NCI-H526 (cell line): Measurements from ENCODE around the gene LRRFIP2.
"Not testable (repeated sequence)": the region's sequence is repeated elsewhere in the genome, so short reads cannot be mapped to it uniquely, and the experiment has no call there.

ENCODE experiments used
- DNase-seq, 2 experiments: peaks; one replicate each; lab custom pipeline; 2025; lab: John Stamatoyannopoulos, UW

The LRRFIP2 gene, protein sequence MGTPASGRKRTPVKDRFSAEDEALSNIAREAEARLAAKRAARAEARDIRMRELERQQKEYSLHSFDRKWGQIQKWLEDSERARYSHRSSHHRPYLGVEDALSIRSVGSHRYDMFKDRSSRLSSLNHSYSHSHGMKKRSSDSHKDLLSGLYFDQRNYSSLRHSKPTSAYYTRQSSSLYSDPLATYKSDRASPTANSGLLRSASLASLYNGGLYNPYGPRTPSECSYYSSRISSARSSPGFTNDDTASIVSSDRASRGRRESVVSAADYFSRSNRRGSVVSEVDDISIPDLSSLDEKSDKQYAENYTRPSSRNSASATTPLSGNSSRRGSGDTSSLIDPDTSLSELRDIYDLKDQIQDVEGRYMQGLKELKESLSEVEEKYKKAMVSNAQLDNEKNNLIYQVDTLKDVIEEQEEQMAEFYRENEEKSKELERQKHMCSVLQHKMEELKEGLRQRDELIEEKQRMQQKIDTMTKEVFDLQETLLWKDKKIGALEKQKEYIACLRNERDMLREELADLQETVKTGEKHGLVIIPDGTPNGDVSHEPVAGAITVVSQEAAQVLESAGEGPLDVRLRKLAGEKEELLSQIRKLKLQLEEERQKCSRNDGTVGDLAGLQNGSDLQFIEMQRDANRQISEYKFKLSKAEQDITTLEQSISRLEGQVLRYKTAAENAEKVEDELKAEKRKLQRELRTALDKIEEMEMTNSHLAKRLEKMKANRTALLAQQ

DNA sequence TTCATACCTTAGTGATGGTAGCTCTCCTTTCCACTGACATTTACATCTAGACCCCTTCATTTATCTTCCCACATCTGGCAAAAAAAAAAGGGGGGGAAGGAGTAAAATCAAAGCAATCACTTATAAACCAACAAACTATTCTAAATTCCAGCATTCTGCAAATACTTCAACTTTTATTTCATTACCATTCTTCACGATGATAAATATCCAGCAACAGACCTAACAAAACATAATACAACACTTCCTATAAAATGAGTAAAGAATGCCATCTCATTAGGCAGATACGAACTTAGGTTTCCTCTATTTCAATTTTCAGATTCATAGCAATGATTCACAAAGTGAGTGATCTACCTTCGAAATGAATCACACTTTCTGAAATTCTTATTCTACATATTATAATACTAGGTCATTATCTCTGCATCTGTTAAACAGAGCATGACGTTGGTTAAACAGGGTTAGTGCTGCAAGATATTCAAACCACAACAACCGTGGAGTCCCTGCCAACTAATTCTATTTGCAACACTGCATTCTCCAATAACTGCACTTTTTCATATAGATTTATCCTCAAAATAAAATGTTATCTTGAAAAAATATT is at the start of gene LRRFIP2:
TSS of gene LRRFIP2 (minus strand) at position 51 of the 595 bp plus-strand sequence. CDS start 25,599 bp downstream, outside the sequence.
- peak in 1 of 2 experiments; percentile 28 for DNase-seq

DNA sequence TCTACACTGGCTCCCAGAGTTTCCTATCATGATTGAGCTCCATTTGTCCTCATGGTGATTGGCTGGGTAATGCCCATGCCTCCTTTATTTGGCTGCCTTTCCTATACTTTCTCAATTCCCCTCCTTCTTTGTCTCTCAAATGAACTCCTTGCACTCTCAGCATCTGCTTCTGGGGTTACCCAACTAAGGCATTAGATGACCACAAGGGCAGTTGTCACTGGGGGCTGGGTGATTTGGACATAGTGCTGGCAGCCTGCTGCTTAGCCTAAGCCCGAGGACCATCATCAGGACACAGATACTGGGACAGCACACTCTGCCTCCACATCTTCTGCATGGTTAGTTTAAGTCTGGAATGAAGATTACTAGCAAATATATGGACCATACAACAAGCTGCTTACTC is 49.2 kb upstream of the LRRFIP2 start:
- DNase-seq: no peak

DNA sequence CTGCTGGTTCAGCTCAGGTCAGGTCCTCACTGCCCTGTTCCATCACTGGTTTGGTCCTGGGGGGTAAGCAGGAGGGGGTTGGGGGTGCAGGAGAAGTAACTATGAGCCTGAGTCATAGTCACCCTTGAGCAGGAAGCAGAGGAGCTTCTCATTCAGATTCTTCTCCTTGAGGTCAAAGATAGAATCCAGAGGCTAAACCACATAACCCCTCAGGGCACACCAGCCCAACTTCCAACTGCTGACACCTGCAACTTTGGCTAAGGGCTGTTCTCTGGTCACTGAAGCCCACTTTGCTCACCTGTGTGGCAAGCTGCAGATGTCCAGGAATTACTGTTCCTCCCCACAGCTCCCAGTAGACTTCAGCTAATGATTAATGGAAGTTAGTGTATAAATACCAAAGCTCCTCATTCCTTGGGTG is 48.8 kb upstream of the LRRFIP2 start:
- no peak for DNase-seq

DNA sequence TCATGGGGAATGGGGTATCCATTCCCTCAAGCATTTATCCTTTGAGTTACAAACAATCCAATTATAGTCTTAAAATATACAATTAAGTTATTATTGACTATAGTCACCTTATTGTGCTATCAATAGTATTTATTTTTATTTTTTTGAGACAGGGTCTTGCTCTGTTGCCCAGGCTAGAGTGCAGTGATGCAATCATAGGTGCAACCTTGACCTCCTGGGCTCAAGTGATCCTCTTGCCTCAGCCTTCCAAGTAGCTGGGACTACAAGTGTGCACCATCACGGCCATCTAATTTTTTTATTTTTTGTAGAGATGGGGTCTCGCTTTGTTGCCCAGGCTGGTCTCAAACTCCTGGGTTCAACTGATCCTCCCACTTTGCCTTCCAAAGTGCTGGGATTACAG is 48.2 kb upstream of the LRRFIP2 start:
- DNase-seq: not testable (repeated sequence)

DNA sequence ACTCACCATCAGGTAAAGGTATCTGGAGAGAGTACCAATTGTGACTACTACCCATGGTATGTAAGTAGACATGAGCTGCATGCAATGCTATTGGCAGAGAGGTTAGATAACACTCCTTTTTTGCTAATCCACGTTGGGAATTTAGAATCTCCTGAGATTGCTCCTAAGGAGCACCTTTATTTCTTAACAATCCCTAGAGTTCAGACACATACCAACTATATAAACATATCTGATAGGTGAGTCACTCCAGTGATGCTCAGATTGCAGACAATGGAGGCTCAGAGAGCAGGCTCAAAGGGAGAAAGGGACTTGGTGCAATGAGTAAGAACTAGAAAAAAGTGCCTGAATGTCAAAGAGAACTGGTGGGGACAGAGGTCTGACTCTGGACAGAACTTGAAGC is 47.0 kb upstream of the LRRFIP2 start:
- no peak for DNase-seq

DNA sequence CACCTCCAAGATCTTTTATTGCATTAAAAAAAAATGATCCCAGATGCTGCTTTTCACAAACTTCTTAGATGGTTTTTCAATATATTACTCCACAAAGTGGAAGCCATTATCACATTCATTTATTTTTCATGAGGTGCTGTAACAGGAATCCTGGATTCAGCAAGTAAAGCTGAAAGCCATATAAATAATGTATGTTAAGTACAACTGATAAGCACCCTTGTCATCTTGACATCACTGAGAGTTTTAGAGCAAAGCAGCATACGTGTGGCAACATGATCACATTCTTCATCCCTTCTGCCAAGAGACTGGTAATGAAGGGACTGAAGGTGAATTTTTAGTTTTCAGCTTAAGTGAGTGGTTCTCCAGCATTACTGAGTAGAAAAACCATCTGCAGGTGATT is 44.9 kb upstream of the LRRFIP2 start:
- DNase-seq: no peak

DNA sequence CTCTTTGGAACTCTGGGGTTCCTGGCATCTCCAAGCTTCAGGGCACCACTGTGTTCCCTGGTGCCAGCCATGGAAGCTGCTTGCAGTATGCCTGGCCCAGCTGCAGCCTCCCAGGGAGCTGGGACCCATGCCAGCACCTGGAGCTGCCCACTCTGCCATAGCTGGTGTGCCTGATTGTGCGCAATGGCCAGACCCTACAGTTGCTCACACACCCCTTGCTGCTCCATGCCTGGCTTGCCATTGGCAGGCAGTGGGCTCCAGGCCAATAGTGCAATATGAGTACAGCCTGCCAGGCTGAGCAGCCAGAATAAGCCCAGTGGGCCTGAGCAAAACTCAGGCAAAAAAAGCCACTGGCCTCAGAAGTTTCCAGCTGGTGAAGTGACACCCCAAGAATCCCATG is 43.8 kb upstream of the LRRFIP2 start:
- DNase-seq: no peak

DNA sequence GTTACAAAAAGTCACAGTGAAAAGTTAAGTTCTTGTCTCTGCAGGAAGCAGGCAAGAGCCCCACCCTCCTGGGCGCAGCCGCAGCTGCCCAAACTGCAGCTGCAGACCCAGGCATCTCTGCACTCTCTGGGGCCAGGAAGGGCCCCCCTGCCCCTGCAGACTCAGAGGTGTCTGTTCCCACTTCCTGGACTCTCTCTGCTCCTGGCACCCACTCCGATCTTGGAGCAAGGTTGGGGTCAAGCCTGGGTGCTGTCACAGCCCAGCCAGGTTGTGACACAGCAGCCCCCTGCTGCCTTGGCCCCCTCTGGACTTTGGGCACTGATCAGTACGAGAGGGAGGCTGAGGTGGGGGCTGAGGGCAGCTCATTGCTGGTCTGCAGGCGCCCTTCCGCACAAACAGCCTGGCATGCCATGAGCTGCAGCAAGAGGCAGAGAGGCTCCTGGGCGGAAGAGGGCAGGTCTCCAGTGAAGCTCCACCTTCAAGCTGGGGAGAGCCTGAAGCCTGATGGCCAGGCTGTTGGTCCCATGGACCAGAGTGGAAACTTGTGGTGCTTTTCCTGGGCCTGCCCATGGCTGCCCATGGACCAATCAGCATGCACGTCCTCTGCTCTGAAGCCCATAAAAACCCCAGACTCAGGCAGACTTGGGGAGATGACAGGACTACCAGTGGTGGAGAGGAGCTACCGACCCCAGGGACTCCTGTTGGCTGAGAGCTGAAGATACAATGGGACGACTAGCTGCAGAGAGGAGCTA is 42.9 kb upstream of the LRRFIP2 start:
- no peak for DNase-seq

DNA sequence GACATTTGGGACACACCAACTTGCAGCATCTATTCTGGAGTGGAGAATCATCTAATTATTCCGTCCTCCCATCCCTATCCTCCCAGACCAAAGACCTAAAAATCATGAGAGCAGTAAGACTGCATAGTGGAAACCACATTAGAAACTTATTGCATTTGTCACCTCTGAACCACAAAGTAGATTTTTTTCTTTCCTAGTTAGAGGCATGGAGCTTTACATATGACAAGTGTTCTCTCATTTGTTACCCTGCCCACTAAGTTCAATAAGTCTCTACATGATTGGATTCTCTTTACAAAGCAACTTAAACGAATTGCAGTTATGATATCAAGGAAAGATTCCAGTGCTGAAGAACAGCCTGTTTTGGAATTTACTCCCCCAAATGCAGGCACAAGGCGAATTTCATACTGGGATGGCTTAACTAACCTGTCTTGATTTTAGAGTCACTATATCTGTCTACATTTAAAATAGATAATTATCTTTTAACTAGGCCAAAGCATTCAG is 42.3 kb upstream of the LRRFIP2 start:
- no peak for DNase-seq

DNA sequence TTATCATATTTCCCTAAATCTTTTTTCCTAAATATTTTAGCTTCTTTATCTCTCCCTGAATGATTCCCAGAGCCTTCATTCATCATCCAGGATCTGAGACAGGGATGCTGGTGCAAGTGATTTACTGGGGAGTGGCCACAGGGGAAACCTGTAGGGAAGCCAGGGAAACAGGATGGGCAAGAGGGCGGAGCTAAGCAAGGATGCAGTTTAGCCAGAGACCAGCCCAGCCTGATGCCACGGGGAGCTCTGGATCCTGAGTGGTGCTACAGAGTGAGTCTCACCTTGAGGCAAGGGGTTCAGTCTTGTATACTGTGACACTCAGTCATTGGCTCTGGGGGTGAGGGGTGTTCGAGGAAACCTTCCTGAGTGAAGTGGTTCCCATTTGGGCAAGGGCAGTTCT is 39.7 kb upstream of the LRRFIP2 start:
- DNase-seq: no peak

DNA sequence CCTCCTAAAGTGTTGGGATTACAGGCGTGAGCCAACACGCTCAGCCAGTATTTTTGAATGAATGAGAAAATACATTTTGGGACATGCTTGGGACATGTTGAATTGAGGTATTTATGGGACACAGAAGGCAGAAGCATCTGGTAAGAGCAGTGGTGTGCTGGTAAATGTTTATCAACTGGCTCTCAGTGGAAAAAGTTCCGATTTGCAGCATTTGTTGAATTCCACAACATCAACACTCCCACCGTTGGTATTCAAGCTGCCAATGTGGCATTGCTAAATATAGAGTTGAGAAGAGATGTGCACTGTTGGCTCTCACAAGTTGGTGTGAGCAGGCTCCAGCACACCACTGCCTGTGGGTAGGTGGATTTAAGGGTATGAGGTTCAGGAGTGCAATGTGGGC is 35.8 kb upstream of the LRRFIP2 start:
- DNase-seq: no peak

DNA sequence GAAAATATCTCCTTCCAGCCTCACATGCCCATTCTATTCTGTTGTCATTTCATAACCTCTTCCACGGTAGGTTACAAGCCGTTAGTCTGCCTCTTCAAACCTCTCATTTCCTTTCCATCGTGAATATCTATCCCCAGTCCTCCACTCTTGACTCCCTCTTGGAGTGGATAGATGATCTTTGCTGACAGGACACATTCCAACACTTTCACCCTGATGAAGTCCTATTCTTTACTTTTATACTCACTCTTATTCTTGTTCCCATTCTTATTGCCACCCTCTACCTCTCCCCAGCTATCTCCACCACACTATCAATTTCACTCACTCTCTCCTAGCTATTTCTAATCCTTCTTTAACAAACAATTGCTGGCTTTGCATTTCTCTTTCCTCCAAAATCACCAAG is 34.2 kb upstream of the LRRFIP2 start:
- DNase-seq: not testable (repeated sequence)

DNA sequence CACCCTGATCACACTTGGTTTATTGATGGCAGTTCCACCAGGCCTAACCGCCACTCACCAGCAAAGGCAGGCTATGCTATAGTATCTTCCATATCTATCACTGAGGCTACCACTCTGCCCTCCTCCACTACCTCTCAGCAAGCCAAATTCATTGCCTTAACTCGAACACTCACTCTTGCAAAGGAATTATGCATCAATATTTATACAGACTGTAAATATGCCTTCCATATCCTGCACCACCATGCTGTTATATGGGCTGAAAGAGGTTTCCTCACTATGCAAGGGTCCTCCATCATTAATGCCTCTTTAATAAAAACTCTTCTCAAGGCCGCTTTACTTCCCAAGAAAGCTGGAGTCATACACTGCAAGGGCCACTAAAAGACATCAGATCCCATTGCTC is 33.6 kb upstream of the LRRFIP2 start:
- not testable (repeated sequence) for DNase-seq

DNA sequence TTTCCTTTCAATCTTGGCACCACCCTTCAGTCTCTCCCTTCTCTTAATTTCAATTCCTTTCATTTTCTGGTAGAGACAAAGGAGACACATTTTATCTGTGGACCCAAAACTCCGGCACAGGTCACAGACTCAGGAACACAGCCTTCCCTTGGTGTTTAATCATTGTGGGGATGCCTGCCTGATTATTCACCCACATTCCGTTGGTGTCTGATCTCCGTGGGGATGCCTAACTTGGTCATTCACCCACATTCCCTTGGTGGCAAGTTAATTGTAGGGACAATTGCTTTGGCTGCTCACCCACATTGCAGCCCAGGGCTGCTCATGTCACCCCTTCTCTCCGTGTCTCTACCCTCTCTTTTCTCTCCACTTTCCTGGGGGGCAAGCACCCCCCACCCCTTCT is 31.7 kb upstream of the LRRFIP2 start:
- DNase-seq: not testable (repeated sequence)

DNA sequence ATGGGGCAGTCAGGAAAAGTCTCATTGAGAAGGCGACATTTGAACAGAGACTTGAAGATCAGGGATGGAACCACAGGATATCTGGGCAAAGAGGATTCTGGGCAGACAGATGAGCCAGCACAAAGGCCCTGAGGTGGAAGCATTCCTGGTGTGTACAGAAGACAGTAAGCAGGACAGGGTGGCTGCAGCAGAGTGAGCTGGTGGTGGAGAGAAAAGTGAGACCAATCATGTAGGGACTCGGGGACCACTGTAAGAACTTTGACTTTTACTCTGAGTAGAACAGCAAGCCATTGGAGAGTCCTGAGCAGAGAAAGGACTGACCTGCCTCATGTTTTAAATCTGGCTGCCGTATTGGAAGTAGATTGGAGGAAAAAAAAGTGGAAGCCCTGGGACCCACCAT is 29.9 kb upstream of the LRRFIP2 start:
- DNase-seq: no peak

DNA sequence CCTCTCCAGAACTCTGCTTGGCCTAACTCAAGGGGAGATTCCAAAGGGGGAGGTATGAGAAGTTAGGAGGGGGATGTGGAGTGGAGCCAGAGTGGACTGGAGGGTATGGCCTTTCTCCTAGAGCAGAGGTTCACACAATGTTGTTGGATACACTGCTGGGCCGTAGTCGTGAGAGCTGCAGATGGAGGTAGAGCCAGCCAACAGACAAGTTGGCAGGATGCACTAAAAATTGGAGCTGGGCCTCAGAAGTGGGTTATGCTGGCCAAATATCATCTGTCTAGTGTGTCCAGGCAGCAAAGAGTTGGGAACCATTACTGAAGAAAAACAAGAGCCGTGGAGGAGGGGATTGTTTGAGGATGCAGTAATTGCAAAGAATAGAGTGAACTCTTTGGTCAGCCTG is 27.7 kb upstream of the LRRFIP2 start:
- DNase-seq: no peak

DNA sequence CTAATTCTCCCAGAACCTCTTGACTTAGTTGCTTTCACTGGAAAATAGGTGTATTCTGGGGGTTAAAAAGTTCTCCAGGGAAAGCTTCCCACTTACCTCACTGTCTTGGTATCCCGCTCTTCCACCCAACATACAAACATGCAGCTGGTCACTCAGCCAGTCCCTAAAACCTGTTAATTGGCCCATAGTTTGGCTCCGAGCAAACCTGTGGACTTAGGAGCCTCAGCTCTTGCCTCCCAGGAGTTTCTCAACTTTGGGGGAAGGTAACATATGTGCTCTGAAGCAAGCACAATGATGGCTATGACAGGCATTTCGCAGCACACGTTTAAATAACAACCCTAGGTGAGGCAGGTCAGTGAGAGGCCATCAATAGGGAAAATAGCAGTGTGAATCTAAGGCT is 25.8 kb upstream of the LRRFIP2 start:
- DNase-seq: no peak

DNA sequence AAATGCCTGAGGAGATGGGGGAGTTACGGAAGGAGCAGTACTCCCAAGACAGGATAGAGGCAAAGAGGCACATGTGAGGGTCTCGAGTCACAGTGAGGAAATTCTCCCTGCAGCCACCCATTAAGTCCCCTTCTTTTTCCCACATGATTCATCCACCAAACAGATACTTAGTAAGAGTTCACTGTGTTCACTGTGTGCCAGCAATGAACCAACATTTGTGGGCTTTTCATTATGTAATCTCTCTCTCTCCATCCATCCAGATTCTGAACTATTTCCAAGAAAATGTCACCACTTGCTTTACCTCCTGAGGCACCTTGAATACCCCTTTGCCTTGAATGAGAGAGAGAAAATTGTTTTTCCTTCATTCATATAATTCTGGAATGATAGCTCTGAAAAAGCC is 24.6 kb upstream of the LRRFIP2 start:
- DNase-seq: no peak

DNA sequence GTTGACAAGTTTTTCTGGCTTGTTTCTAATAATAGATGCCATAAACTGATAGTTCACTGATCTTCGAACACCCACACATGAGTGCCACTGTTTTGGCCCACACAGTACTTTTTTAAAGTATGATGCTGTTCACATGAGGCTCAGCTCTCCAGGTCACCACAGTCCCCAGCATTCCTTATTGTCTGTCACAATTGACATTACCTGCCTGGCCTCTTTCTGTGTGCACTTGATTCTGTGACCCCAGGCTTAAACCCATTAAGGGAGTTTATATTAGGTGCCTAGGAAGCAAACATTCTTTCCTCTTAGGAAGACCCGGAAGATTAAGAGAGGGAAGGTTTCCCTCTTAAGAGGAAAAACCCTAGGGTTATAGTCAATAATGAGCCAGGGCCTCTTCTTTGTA is 24.2 kb upstream of the LRRFIP2 start:
- no peak for DNase-seq

DNA sequence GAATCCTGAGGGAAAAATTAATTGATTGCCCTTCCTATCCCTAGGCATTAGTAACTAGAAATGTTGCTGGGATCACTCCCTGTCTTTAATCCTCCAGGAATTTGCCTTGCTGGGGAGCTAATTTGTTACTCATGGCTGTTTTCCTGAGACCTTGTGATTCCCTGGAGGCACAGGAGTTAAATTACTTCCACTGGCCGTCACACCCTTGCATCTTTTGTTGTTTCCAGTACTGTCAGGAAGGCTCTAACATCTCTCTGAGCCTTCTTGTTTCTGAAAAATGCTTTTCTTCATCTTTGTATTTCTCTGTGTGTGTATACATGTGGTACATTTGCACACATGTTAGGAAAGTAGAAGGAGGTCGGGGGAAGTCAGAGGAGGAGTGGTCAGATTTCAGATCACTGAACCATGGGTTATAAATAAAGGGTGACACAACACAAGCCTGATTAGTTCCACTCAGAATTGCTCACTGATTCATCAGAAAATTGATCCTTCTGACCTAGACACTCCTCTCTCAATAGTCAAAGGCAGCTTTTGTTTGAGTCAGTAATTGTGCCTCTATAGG is 23.5 kb upstream of the LRRFIP2 start:
- DNase-seq: no peak

DNA sequence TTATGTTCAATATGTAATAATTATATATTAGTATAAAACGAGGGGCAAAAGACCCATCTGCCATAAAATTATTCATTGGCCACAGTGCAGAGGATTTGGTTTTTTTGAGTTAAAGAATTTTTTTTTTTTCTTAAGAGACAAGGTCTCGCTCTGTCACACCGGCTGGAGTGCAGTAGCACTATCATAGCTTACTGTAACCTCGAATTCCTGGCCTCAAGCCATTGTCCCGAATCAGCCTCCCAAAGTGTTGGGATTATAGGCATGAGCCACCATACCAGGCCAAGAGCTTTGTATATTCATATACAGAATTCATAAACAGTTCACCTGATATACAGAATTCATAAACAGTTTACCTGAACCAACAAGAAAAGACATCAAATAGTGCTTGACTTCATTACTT is 20.2 kb upstream of the LRRFIP2 start:
- DNase-seq: no peak

DNA sequence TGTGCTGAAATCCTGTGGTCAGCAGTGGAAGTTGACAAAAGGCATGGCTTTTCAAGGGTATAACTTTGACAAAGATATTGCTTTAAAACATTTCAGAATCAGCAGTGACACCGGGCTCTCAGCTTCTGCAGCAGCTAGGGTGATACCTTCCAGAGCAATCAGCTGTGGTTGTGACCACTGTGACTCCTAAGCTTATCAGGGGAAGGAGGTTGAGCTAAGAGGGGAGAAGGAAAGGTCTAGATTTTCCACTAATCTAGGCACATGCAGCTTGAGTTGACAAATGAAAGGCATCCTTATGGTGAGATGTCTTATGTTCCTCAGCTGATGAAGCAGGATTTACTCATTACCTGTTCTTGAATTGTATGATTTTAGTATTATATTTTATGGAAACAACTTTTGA is 16.3 kb upstream of the LRRFIP2 start:
- no peak for DNase-seq
